HG02588 (cell line): ENCODE results near the gene GAS7.

ENCODE experiments used
- ATAC-seq: cut with Tn5 transposase; IDR thresholded peaks from one replicate; pipeline ENCODE4 v1.9.1; 2021; ENCODE audit warnings: mild to moderate bottlenecking, moderate library complexity; ENCODE audit not compliant: unreplicated experiment

Gene GAS7

GRCh38 chr17:10139577-10139976 lies 58.8 kb downstream of the GAS7 start:
- ATAC-seq = no peak

DNA sequence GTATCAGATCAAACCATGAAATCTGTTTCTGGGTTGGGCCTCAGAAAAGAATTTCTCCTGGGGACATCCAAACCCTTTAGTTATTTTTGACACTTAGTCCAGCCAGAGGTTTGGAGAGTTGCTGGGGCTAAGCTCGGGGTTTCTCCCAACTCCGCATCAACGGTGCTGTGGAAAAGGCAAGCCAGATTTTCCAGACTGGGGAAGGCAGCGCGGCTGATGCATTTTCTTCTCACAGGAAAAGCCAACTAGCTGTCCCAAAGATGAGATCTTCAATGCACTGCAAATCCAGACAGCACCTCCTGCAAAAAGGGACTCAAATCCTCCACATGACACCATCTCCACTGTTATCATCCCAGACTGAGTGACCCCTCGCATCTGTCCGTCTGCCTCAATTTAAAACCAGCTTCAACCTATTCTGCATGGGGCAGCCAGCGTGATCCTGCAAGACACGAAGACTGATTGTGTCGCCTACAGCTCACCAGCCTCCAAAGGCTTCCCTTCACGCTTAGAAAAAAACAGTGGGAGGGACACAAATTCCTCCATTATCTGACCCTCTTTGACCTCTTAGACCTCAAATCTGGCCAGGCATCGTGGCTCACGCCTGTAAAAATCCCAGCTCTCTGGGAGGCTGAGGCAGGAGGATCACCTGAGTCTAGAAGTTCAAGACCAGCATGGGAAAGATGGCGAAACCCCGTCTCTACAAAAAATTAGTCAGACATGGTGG lies 62.0 kb downstream of the GAS7 start:
- ATAC-seq = no peak

DNA sequence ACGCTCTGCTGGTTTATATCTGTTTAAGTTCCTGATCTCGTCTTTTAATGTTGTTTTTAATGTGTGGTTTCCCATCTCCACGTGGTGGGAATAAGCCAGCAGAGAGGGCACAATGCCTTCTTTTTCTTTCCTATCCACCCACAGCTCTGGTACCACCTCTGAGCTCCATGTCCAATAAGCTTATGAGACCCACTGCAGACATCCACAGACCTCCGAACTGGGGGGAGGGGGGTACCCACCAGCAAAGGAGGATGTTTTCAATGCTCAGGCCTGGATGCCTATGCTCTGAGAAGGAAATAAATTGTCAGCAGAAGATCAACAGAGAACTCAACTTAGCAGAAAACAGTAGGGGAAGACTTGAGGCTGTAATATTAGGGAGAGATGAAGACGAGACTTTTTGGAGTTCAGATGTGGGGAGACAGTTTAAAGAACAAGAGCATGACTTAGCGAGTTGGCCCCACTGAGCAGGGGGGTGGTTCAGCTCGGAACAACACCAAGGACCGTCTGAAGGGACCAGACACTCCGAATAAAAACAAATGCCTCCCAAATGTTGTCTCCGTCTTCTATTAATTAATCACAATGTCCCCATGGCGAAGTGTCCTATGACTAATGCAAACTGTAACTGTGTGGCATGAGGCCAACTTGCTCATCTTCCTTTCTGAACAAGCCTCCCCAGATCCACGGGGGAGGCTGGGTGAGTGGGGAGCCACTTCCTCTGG lies 62.7 kb downstream of the GAS7 start:
- ATAC-seq = no peak

GRCh38 chr17:10130677-10131076 lies 67.7 kb downstream of the GAS7 start:
- ATAC-seq = no peak

DNA sequence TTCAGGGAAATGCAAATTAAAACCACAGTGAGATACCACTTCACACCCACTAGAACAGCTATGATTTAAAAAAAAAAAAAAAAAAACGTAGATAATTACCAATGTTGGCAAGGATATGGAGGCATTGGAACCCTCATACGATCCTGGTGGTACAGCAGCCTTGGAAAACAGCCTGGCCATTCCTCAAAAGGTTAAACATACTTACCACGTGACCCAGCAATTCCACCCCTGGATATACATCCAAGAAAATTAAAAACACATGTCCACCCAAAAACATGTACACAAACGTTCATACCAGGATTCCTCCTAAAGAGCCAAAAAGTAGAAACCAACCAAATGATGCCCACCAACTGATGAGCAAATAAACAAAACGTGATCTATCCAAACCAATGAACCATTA lies 68.1 kb downstream of the GAS7 start:
- ATAC-seq = no peak

GRCh38 chr17:10127819-10128425 lies 70.5 kb downstream of the GAS7 start:
- no peak for ATAC-seq

DNA sequence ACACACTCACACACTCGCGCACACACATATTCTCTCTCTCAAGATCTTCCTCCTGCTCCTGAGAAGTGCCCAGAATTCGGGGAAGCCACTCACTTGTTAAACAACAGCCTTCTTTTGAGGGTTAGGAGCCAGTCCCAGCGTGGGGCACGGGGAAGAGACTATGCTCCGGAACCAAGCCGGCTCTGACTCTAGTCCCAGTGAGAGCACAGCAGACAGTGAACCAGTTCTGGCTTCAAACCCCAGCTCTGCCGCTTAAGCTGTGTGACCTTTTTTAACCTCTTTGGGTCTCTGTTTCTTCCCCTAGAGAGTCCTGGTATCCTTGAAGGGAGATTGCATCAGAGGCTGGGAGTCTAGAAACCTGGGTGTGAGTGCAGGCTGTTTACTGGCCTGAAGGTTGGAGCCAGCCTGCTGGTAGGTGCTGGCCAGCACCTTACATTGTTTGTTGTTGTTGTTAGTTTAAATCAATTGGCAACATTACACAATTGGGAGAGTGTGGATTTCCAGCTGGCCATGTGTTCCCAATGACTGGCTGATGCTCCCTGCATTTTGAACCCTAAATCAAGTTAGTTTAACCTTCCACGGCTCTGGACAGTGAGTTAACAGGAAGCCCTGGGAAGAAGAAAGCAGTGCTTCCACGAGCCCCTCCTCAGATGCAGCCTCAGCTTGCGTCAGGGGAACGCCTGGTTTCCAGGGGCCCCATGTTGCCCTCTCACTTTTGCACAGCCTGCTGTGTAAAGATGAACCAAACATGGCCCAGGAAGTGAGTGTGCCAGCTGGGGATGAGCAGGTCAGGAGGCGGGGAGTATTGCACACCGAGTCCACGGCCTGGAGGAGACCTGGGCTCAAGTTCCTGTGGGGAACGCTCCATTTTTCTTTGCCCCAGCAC lies 71.5 kb downstream of the GAS7 start:
- ATAC-seq = no peak

GRCh38 chr17:10126276-10126615 lies 72.2 kb downstream of the GAS7 start:
- ATAC-seq = no peak

GRCh38 chr17:10125531-10126275 lies 72.7 kb downstream of the GAS7 start:
- ATAC-seq = no peak

- ATAC-seq = no peak
Observed at GRCh38 chr17:10123093-10123492, 75.3 kb downstream of the GAS7 start.

GRCh38 chr17:10121971-10122707 lies 76.3 kb downstream of the GAS7 start:
- ATAC-seq = no peak

DNA sequence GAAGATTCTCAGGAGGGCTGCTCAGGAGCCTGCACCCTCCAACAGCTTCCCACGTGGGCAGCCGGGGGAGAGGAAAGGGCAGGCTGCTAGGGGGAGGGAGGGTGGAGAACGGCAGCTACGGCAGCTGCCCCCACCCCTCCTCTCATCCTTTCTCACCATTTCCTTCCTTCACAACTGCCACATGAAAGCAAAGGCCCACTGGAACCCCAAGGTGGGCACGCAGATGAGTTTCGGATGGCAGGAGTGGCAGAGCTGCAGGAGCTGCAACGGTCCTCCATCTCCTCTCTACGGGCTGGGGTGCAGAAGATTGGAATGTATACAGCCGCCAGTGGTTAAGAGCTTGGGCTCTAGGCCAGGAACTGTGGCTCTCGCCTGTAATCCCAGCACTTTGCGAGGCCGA lies 77.7 kb downstream of the GAS7 start:
- no peak for ATAC-seq

- ATAC-seq = no peak
Observed at GRCh38 chr17:10120109-10120485, 78.3 kb downstream of the GAS7 start.

GRCh38 chr17:10119203-10120108 lies 79.0 kb downstream of the GAS7 start:
- no peak for ATAC-seq

DNA sequence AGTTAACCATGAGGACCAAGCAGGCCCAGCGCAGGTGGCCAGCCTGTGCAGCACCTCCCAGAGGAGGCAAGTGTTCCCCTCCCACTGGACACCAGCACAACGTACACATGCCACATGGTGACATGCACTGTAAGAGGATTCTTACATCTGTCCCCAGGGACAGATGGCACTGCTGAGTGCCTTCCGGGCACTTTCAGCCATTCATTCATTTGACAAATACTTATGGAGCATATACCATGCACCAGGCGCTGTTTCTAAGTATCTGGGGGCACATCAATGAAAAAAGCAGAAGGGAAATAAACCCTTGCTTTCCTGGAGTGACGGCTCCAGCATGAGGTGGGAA lies 79.6 kb downstream of the GAS7 start:
- ATAC-seq = no peak

GRCh38 chr17:10117581-10118001 lies 80.8 kb downstream of the GAS7 start:
- no peak for ATAC-seq

- ATAC-seq = no peak
Observed at GRCh38 chr17:10116753-10117420, 81.5 kb downstream of the GAS7 start.

DNA sequence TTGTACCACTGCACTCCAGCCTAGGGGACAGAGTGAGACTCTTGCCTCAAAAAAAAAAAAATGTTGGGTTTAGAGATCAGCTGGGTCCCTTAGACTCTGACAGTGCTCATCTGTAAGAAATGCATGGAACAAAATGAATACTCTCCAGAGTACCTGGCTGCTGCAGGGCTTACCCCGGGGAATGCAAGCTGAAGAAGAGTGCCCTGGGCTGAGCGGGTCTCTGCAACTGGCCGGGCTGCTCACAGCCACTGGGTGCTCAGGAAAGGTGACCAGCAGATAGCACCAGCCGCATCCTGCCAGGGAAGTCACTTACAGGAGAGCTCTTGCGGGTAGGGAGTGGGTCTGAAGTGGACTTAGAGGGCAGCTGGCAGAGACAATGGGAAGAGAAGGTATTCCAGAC lies 82.1 kb downstream of the GAS7 start:
- ATAC-seq = no peak
